Measurements from ENCODE around the gene FOXM1.
A peak's percentile ranks its signal among the peaks of the same experiment; 100 is the strongest.

Gene FOXM1

GRCh38 chr12:2877047-2877952 lies at the start of gene FOXM1, which contains the start of gene RHNO1:
Gene FOXM1, minus strand, starts transcription at chr12:2877174. Its CDS starts 2,696 bp downstream, at chr12:2874478.
Gene RHNO1, plus strand, starts transcription at chr12:2877223. Its CDS starts 8,144 bp downstream, at chr12:2885367.
- peak; percentile 75 to 82 for DNase-seq (ENCODE audit: low read depth in 2 of 2)

DNA sequence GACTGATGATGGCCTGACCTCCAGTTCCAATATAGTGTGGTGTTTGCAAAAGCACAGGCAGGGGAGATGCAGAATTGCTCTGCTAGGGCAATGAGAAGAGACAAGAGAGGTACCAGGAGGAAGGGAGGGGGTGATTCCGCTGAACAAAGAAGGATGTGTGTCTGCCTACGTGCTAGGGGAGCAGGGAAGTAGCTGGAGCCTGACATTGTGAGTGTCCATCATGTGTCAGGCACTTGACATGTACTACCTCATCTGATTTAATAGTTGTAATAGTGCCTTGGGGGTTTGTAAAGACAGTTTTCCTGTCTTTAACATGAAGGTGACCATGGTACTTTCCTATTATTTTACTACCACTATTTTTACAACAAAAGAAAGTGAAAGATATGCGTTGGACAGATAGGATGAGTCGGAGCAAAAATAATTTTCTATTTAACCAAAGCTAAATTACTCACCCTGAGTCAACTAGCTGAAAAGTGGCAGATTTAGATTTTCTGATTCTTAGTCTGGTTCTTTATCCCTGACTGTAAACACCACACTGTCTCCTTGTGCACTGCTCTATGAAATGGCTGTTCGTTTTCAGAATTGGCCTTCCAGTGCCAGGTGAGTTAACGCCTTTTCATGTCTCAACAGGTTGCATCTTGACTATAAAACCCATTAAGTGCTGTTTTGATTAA lies 48.5 kb upstream of the FOXM1 start:
- DNase-seq (ENCODE audit: low read depth in 2 of 2), result no peak

- no peak for DNase-seq (ENCODE audit: low read depth in 2 of 2)
Measured at GRCh38 chr12:2924019-2924418, 47.0 kb upstream of the FOXM1 start.

DNA sequence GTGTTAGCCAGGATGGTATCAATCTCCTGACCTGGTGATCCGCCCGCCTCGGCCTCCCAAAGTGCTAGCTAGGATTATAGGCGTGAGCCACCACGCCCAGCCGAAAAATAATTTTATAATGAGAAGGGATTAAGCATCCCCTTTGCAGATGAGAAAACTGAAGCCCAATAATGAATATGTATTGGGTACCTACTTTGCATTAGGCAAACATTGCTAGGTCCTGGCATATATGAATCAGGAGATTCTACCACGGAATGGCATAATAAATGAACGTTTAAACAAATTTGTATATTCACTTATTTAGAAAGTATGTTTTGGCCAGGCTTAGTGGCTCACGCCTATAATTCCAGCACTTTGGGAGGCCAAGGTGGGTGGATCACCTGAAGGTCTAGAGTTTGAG lies 46.1 kb upstream of the FOXM1 start:
- no peak for DNase-seq (ENCODE audit: low read depth in 2 of 2)

- DNase-seq (ENCODE audit: low read depth in 2 of 2), result no peak
Measured at GRCh38 chr12:2922329-2922728, 45.4 kb upstream of the FOXM1 start.

DNA sequence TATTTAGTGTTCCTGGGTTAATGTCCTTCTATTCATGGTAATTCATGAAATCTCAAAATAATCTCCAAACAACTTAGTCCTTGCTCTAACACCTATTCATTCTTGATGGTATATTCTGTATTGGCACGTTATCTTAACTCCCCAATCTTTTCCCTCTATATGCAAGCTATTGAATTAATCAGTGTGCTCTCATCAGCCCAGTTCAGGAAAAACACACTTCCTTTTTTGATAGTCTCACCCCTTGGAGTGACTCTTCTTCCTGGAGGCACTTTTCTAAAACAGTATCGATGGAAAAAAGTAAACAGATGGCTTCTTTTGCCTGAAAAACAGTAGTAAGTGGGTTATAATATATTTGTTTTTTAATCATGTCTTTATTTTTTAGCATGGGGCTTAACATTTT lies 42.3 kb upstream of the FOXM1 start:
- no peak for DNase-seq (ENCODE audit: low read depth in 2 of 2)

GRCh38 chr12:2912216-2912575 lies 35.2 kb upstream of the FOXM1 start:
- no peak for DNase-seq (ENCODE audit: low read depth in 2 of 2)

DNA sequence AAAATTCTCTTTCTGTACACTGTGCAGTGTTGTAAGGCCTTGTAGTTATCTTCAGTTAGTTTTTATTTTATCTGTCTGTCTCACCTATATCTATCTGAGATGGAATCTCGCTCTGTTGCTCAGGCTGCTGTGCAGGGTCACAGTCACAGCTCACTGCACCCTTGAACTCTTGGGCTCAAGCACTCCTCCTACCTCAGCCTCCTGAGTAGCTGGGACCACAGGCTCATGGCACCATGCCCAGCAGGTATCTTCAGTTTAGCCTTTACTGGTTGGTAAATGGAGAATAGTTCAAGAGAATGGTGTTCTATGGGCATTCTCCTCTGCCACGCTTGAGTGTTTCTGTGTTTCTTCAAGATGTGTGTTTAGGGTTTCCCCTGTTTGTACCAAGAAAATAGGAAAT lies 27.3 kb upstream of the FOXM1 start:
- no peak for DNase-seq (ENCODE audit: low read depth in 2 of 2)

- DNase-seq (ENCODE audit: low read depth in 2 of 2), result no peak
Measured at GRCh38 chr12:2902272-2902880, 25.4 kb upstream of the FOXM1 start.

DNA sequence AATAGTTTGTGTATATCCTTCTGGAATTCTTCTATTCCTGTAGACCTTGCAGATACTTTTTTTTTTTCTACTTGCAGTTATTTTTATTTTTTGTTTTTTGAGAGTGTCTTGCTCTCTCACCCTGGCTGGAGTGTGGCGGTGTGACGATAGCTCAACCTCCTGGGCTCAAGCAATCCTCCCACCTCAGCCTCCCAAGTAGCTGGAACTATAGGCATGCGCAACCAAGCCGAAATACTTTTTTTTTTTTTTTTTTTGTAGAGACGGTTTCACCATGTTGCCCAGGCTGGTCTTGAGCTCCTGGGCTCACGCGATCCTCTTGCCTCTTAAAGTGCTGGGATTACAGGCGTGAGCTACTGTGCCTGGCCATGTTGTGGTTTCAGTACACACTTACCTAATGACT lies 23.7 kb upstream of the FOXM1 start:
- DNase-seq (ENCODE audit: low read depth in 2 of 2), result no peak

DNA sequence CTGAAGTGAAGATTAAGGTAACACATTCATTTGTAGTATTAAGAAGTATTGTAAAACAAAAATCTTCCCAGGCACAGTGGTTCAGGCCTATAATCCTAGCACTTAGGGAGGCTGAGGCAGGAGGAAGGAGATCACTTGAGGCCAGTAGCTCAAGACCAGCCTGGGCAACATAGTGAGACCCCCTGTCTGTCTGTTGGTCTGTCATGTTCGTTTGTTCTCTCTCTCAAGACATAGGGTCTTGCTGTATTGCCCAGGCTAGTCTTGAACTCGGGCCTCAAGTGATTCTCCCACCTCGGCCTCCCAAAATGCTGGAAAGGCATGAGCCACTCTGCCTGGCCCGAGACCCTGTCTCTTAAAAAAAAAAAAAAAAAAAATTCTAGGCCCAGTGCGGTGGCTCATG lies 20.4 kb upstream of the FOXM1 start:
- DNase-seq (ENCODE audit: low read depth in 2 of 2), result no peak

- DNase-seq (ENCODE audit: low read depth in 2 of 2), result no peak
Measured at GRCh38 chr12:2895511-2895910, 18.5 kb upstream of the FOXM1 start.

- no peak for DNase-seq (ENCODE audit: low read depth in 2 of 2)
Measured at GRCh38 chr12:2895051-2895451, 18.1 kb upstream of the FOXM1 start.

DNA sequence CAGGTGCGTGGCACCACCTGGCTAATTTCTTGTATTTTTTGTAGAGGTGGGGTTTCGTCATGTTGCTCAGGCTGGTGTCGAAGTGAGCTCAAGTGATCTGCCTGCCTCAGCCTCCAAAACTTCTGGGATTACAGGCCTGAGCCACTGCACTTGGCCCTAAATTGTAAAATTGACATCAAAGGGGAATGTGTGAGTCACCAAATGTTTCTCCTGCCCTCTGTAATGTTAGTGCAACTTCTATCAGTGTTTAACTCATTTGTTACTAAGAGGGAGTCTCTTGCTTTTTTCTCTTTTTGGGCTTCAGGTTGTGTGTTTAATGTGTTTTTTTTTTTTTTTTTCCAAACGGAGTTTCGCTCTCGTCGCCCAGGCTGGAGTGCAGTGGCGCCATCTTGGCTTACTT lies 16.0 kb upstream of the FOXM1 start:
- no peak for DNase-seq (ENCODE audit: low read depth in 2 of 2)

DNA sequence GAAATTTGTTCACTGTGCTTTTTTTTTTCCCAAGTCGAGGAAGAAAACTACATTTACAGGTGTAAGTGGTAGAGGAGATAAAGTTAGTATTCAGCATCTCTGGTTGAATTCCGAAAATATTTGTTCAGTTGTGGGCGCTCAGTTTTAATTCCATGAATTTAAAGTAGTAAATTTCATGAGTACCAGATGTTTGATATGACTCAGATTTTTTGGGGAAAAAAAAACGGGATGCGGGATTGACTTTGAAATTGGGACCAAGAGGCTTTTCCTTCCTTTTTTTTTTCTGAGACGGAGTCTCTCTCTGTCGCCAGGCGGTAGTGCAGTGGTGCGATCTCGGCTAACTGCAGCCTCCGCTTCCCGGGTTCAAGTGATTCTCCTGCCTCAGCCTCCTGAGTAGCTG lies 15.3 kb upstream of the FOXM1 start:
- no peak for DNase-seq (ENCODE audit: low read depth in 2 of 2)

DNA sequence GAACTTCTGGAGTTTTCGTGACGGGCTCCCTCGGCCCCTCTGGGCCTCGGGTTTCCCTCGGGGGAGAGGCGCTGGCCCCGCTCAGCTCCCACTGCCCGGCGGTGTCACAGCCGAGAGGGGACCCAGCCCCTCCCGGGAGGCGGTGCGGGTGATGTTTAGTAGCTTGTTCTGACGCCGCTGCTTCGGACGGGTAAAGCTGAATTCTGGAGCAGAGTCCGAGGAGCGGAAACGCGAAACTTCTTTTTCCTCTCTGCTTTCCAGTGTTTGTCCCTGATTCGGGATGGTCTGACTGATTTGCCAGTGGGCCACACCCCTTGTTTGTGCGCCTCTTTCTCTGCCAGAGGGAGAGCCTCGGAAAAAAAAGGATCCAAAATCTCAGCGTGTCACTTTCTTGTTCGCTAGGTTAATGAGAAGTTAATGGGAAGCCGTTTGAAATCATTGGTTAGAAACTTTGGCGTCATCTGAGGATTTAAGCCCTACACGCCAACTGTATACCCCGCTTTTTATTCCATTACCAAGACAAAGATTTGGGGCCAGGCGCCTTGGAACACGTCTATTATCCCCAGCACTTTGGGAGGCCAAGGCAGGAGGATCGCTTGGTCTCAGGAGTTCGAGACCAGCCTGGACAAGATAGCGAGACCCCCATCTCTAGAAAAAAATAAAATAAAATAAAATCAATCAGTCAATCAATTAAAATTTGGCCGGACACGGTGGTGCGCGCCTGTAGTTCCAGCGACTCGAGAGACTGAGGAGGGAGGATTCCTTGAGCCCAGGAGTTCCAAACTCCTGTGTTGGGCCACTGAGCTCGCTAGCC lies 14.5 kb upstream of the FOXM1 start:
- no peak for DNase-seq (ENCODE audit: low read depth in 2 of 2)

GRCh38 chr12:2890388-2891239 lies 13.6 kb upstream of the FOXM1 start, which contains the start of gene TULP3:
Gene TULP3, plus strand, starts transcription at chr12:2890891. Its CDS starts 57 bp downstream, at chr12:2890948.
- peak; percentile 97 to 98 for DNase-seq (ENCODE audit: low read depth in 2 of 2)

GRCh38 chr12:2890001-2890387 lies 13.0 kb upstream of the FOXM1 start:
- DNase-seq (ENCODE audit: low read depth in 2 of 2), result no peak

- DNase-seq (ENCODE audit: low read depth in 2 of 2), result no peak
Measured at GRCh38 chr12:2886768-2887450, 9.9 kb upstream of the FOXM1 start.

DNA sequence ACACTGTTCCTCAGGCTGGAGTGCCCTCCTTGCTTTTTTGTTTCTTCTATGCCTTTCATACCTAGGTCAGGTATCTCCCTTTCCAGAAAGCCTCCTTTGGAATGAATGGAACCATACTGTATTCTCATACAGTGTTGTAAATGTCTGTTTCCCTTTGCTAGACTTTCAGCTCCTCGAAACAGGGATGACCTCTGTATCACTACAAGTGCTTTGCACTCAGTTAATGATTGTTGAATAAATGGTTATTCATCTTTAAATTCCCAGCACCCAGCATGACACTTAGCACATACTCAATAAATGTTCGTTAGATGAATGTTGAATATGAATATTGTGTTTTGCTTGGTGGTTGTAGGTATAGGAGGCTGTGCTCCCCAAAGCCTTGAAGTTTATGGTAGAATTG lies 7.8 kb upstream of the FOXM1 start:
- no peak for DNase-seq (ENCODE audit: low read depth in 2 of 2)

Measured in stimulated activated CD8-positive, alpha-beta memory T cell treated with anti-CD3 and anti-CD28 coated beads, Interleukin-7, amount 100 ng/mL, for 1 hour (primary cell).